Body of pancreas (tissue), 4 donors: ENCODE data around the gene PRSS21.
A peak's percentile ranks its signal among the peaks of the same experiment; 100 is the strongest.

Source experiments
- POLR2A ChIP-seq, 3 donors: fragments of 450-650 bp; IDR thresholded peaks; one replicate each; pipeline ENCODE4 v1.6.1; 2016; ENCODE audit warnings: antibody characterized with exemption in 3 of 3, mild to moderate bottlenecking in 2 of 3
- TF ChIP-seq, protein P1 (sequence below), 7 experiments: fragments of 450-650 bp in 4 of 7; fragments of 200-600 bp in 3 of 7; sonication (generic) in 3 of 7; IDR thresholded peaks; one replicate each; pipeline ENCODE4 v1.5.1; 2016 to 2019; ENCODE audit warnings: antibody characterized with exemption in 7 of 7

DNA sequence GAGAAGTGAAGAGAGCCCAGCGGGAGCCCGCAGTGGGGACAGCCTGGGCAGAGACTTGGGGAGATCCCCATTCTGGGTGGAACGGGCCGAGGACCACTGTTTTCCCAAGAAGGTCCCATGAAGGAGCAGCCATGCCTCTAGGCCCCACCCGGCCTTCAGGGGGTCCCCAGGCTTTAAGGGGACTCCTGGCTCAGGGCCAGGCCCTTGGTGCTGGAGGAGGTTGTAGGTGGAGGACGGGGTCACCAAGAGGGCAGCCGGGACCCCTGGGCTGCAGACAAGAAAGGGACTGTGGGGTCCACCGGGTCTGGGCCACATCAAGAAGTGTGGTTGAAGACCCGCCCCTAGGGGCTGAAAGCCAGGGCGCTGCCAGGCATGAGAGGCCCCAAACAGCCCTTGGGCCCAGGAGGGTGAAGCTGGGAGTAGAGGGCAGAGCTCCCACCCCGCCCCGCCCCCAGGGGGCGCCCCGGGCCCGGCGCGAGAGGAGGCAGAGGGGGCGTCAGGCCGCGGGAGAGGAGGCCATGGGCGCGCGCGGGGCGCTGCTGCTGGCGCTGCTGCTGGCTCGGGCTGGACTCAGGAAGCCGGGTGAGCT lies at the start of gene PRSS21:
- TF ChIP-seq, protein P1, sequence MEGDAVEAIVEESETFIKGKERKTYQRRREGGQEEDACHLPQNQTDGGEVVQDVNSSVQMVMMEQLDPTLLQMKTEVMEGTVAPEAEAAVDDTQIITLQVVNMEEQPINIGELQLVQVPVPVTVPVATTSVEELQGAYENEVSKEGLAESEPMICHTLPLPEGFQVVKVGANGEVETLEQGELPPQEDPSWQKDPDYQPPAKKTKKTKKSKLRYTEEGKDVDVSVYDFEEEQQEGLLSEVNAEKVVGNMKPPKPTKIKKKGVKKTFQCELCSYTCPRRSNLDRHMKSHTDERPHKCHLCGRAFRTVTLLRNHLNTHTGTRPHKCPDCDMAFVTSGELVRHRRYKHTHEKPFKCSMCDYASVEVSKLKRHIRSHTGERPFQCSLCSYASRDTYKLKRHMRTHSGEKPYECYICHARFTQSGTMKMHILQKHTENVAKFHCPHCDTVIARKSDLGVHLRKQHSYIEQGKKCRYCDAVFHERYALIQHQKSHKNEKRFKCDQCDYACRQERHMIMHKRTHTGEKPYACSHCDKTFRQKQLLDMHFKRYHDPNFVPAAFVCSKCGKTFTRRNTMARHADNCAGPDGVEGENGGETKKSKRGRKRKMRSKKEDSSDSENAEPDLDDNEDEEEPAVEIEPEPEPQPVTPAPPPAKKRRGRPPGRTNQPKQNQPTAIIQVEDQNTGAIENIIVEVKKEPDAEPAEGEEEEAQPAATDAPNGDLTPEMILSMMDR (IDR thresholded peaks at IDR 0.05): peak in 1 of 7 experiments; percentile 11
- TF ChIP-seq POLR2A (IDR thresholded peaks at IDR 0.05): no peak
